IMR-90 (cell line): ENCODE results near the gene KLC3. TPM values are rescaled to one million over a fixed set of nuclear protein-coding genes. Genes with fewer than 3 reads are reported as not detected.

Experiments
- ATAC-seq: fragments of 200-7000 bp; cut with Tn5 transposase; 2 replicates; pipeline ENCODE4 v1.9.1; 2020; ENCODE audit warnings: low read depth, mild to moderate bottlenecking, moderate library complexity
- BruUV-seq: library from RNA; stranded (reverse); fragments of 400-500 nt; replicated peaks from 2 replicates; lab custom pipeline; 2021; lab: Mats Ljungman, UMichigan
- CTCF ChIA-PET: fragments of 300-600 bp; formaldehyde crosslinking; extraction: SDS; loops from one replicate; lab custom pipeline; 2021; ENCODE audit warnings: antibody characterized with exemption; lab: Yijun Ruan, JAX
- POLR2A ChIA-PET: fragments of 300-600 bp; sonication (Branson Sonifier 250); formaldehyde crosslinking; loops from one replicate; lab custom pipeline; 2022; ENCODE audit warnings: antibody characterized with exemption; ENCODE audit not compliant: unreplicated experiment; lab: Charles Lee
- DNase-seq: peaks from one replicate; pipeline ENCODE4 v3.0.0; 2013
- H2AFZ ChIP-seq: replicated peaks from 2 replicates; pipeline ENCODE3; 2013; ENCODE audit warnings: low read length, mild to moderate bottlenecking; ENCODE audit not compliant: poor library complexity
- H2AK5ac ChIP-seq: 2 replicates; pipeline ENCODE4 v1.6.1; 2013; ENCODE audit warnings: low read depth, low read length, inconsistent platforms
- H2AK9ac ChIP-seq: replicated peaks from 2 replicates; pipeline ENCODE3; 2013; ENCODE audit warnings: mild to moderate bottlenecking, low read depth, low read length, moderate library complexity; ENCODE audit not compliant: poor library complexity
- H2BK120ac ChIP-seq: 2 replicates; pipeline ENCODE4 v1.6.1; 2013; ENCODE audit warnings: low read depth, low read length, inconsistent platforms
- H2BK15ac ChIP-seq: 3 replicates; pipeline ENCODE4 v1.6.1; 2013; ENCODE audit warnings: low read depth, low read length, inconsistent platforms
- H2BK20ac ChIP-seq: 2 replicates; pipeline ENCODE4 v1.6.1; 2013; ENCODE audit warnings: low read depth, mild to moderate bottlenecking, inconsistent platforms, low read length, moderate library complexity
- H2BK5ac ChIP-seq: 2 replicates; pipeline ENCODE4 v1.6.1; 2013; ENCODE audit warnings: mild to moderate bottlenecking, low read depth, low read length, inconsistent platforms; ENCODE audit not compliant: poor library complexity, severe bottlenecking
- H3K14ac ChIP-seq: replicated peaks from 2 replicates; pipeline ENCODE4 v1.6.1; 2013; ENCODE audit warnings: low read depth, low read length, inconsistent platforms
- H3K18ac ChIP-seq: 2 replicates; pipeline ENCODE4 v1.6.1; 2013; ENCODE audit warnings: low read depth, low read length, control low read depth
- H3K23ac ChIP-seq: 2 replicates; pipeline ENCODE4 v1.6.1; 2013; ENCODE audit warnings: low read depth, low read length, inconsistent platforms
- H3K27ac ChIP-seq: 2 replicates; pipeline ENCODE4 v1.5.1; 2013; ENCODE audit warnings: mild to moderate bottlenecking, control low read depth, low read length; ENCODE audit not compliant: insufficient read depth
- H3K27me3 ChIP-seq: 2 replicates; pipeline ENCODE4 v1.6.1; 2013; ENCODE audit warnings: low read length; ENCODE audit not compliant: control insufficient read depth, insufficient read depth
- H3K36me3 ChIP-seq: 2 replicates; pipeline ENCODE4 v1.6.1; 2013; ENCODE audit warnings: low read length, mixed read lengths; ENCODE audit not compliant: control insufficient read depth, insufficient read depth
- H3K4ac ChIP-seq: 2 replicates; pipeline ENCODE4 v1.6.1; 2013; ENCODE audit warnings: low read depth, low read length, inconsistent platforms
- H3K4me1 ChIP-seq: 2 replicates; pipeline ENCODE4 v1.6.1; 2013; ENCODE audit warnings: low read length, mixed read lengths; ENCODE audit not compliant: control insufficient read depth, insufficient read depth
- H3K4me2 ChIP-seq: 2 replicates; pipeline ENCODE4 v1.6.1; 2013; ENCODE audit warnings: low read depth, mild to moderate bottlenecking, control low read depth, low read length, moderate library complexity
- H3K4me3 ChIP-seq: 2 replicates; pipeline ENCODE4 v1.5.1; 2013; ENCODE audit warnings: low read depth, mild to moderate bottlenecking, control low read depth, low read length, moderate library complexity; ENCODE audit not compliant: insufficient read depth
- H3K56ac ChIP-seq: 2 replicates; pipeline ENCODE4 v1.6.1; 2013; ENCODE audit warnings: low read length, inconsistent platforms; ENCODE audit not compliant: insufficient read depth; ENCODE audit errors: extremely low read depth
- H3K79me1 ChIP-seq, 2 experiments: 2 replicates each; pipeline ENCODE4 v1.6.1; 2013; ENCODE audit warnings: low read length in 2 of 2, inconsistent platforms in 1 of 2, low read depth in 1 of 2
- H3K9ac ChIP-seq: 2 replicates; pipeline ENCODE4 v1.6.1; 2013; ENCODE audit warnings: low read depth, low read length, control low read depth
- H3K9me1 ChIP-seq: 2 replicates; pipeline ENCODE4 v1.6.1; 2013; ENCODE audit warnings: low read length, inconsistent platforms; ENCODE audit not compliant: insufficient read depth
- H3K9me3 ChIP-seq: 2 replicates; pipeline ENCODE4 v1.6.1; 2013; ENCODE audit warnings: low read length; ENCODE audit not compliant: control insufficient read depth, insufficient read depth
- H4K20me1 ChIP-seq: 2 replicates; pipeline ENCODE4 v1.6.1; 2013; ENCODE audit warnings: low read length, inconsistent platforms; ENCODE audit not compliant: insufficient read depth
- H4K5ac ChIP-seq: 2 replicates; pipeline ENCODE4 v1.6.1; 2013; ENCODE audit warnings: mild to moderate bottlenecking, low read depth, low read length, control low read depth
- H4K8ac ChIP-seq, 2 experiments: 2 replicates each; pipeline ENCODE4 v1.6.1; 2013; ENCODE audit warnings: low read depth in 2 of 2, low read length in 2 of 2, control low read depth in 1 of 2, inconsistent platforms in 1 of 2
- H4K91ac ChIP-seq: 2 replicates; pipeline ENCODE4 v1.6.1; 2013; ENCODE audit warnings: low read depth, low read length, inconsistent platforms; ENCODE audit not compliant: insufficient read depth
- BHLHE40 ChIP-seq: fragments of 150-350 bp; IDR thresholded peaks from 2 replicates; pipeline ENCODE4 v1.6.1; 2016; ENCODE audit warnings: mild to moderate bottlenecking, low read depth, low read length
- CEBPB ChIP-seq: IDR thresholded peaks from 2 replicates; pipeline ENCODE4 v1.6.1; 2012; ENCODE audit warnings: low read depth, low read length, improper control_type of control experiment
- CHD1 ChIP-seq: IDR thresholded peaks from 2 replicates; pipeline ENCODE4 v1.6.1; 2012; ENCODE audit warnings: low read depth, low read length, improper control_type of control experiment
- ELK1 ChIP-seq: fragments of 150-350 bp; IDR thresholded peaks from 2 replicates; pipeline ENCODE4 v1.6.1; 2016; ENCODE audit warnings: low read depth, mild to moderate bottlenecking, low read length, moderate library complexity, borderline replicate concordance
- FOS ChIP-seq: fragments of 150-350 bp; IDR thresholded peaks from 2 replicates; pipeline ENCODE4 v1.6.1; 2016; ENCODE audit warnings: low read depth, low read length
- MAFK ChIP-seq: IDR thresholded peaks from 2 replicates; pipeline ENCODE4 v1.6.1; 2012; ENCODE audit warnings: low read depth, low read length, improper control_type of control experiment
- MAZ ChIP-seq: IDR thresholded peaks from 2 replicates; pipeline ENCODE4 v1.6.1; 2012; ENCODE audit warnings: low read depth, mild to moderate bottlenecking, low read length, improper control_type of control experiment, moderate library complexity, borderline replicate concordance
- MXI1 ChIP-seq: IDR thresholded peaks from 2 replicates; pipeline ENCODE4 v1.6.1; 2012; ENCODE audit warnings: low read depth, mild to moderate bottlenecking, low read length, moderate library complexity, borderline replicate concordance
- NFE2L2 ChIP-seq: fragments of 150-350 bp; IDR thresholded peaks from 2 replicates; pipeline ENCODE4 v1.6.1; 2016; ENCODE audit warnings: low read depth, mild to moderate bottlenecking, low read length
- RFX5 ChIP-seq: IDR thresholded peaks from 2 replicates; pipeline ENCODE4 v1.8.0; 2012; ENCODE audit warnings: low read depth, mild to moderate bottlenecking, low read length, moderate library complexity
- SMC3 ChIP-seq: fragments of 150-350 bp; IDR thresholded peaks from 2 replicates; pipeline ENCODE4 v1.6.1; 2016; ENCODE audit warnings: low read depth, mild to moderate bottlenecking, antibody characterized with exemption, low read length, moderate library complexity
- USF2 ChIP-seq: fragments of 150-350 bp; IDR thresholded peaks from 2 replicates; pipeline ENCODE4 v1.6.1; 2017; ENCODE audit warnings: mild to moderate bottlenecking, antibody characterized with exemption, low read length, low read depth
- WGBS, 2 experiments: methylation state at CpG; one replicate each; pipeline versions ENCODE4 v1.1.5 to v1.1.7; 2013; ENCODE audit warnings: missing lambda C conversion rate in 2 of 2; ENCODE audit not compliant: insufficient read length in 1 of 2; ENCODE audit errors: extremely low coverage in 2 of 2; 5-methylcytosine and 5-hydroxymethylcytosine counted together
- dilution Hi-C: fragments of 300-500 bp; cut with HindIII; formaldehyde crosslinking; loops from one replicate; pipeline ENCODE4 v1.14.3; 2018; ENCODE audit warnings: low sequenced_read_pairs; ENCODE audit not compliant: unreplicated experiment
- in situ Hi-C: fragments of 300-500 bp; cut with MboI; formaldehyde crosslinking; loops from 3 replicates; pipeline ENCODE4 v1.14.3; 2019; ENCODE audit warnings: low sequenced_read_pairs, inconsistent platforms, mixed read lengths
- intact Hi-C: fragments of 100-400 bp; cut with micrococcal nuclease; formaldehyde crosslinking; loops from 2 replicates; pipeline ENCODE4 v1.10.0; 2022
- polyA plus RNA-seq, 3 experiments: library from polyadenylated mRNA; depleted of rRNA; stranded (reverse); fragments of >200 nt; gene quantifications; 2 replicates each; pipeline ENCODE4 v1.2.3, GENCODE V29; 2012; ENCODE audit warnings: low replicate concordance in 1 of 3
- total RNA-seq: library from RNA; depleted of rRNA; stranded (reverse); fragments of >200 nt; gene quantifications from 2 replicates; pipeline ENCODE4 v1.2.3, GENCODE V29; 2012
- TF ChIP-seq, protein P1 (sequence below): conservative IDR thresholded peaks from 2 replicates; pipeline ENCODE4 v1.5.1; 2012; ENCODE audit warnings: mild to moderate bottlenecking, low read depth, low read length, improper control_type of control experiment

KLC3 gene
- total and polyA plus RNA-seq, 2 of the 4 experiments (the other 2 are of a cell fraction), result 0.14 to 0.18 TPM

- 3% methylated on average over 13 of the region's 30 CpGs; no CpG with 5 or more reads in 1 of the 2 experiments for WGBS, 2 experiments
- H3K27me3 ChIP-seq, result peaks cover 20% of the 10 kb centered on the region; the same call in 1 of the 2 replicates
- peak overlapping the region; percentile 22 for H3K4me3 ChIP-seq
- no peaks in the 10 kb centered on the region; the same call in 1 of the 2 replicates for H3K4me1 ChIP-seq
- ChIA-PET POLR2A (no interaction called here), CTCF (no interaction called here)
- no peak overlapping the region for H2BK5ac ChIP-seq
- H3K4me2 ChIP-seq, result peak overlapping the region; percentile 49
- H3K27ac ChIP-seq, result no peak overlapping the region
- H4K91ac ChIP-seq, result no peak overlapping the region
- TF ChIP-seq BHLHE40 (no peak), MXI1 (no peak), CEBPB (no peak), USF2 (no peak), FOS (no peak), SMC3 (no peak), ELK1 (no peak), NFE2L2 (no peak), RFX5 (no peak), CHD1 (no peak), MAFK (no peak), MAZ (no peak)
- TF ChIP-seq, protein P1, sequence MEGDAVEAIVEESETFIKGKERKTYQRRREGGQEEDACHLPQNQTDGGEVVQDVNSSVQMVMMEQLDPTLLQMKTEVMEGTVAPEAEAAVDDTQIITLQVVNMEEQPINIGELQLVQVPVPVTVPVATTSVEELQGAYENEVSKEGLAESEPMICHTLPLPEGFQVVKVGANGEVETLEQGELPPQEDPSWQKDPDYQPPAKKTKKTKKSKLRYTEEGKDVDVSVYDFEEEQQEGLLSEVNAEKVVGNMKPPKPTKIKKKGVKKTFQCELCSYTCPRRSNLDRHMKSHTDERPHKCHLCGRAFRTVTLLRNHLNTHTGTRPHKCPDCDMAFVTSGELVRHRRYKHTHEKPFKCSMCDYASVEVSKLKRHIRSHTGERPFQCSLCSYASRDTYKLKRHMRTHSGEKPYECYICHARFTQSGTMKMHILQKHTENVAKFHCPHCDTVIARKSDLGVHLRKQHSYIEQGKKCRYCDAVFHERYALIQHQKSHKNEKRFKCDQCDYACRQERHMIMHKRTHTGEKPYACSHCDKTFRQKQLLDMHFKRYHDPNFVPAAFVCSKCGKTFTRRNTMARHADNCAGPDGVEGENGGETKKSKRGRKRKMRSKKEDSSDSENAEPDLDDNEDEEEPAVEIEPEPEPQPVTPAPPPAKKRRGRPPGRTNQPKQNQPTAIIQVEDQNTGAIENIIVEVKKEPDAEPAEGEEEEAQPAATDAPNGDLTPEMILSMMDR, result no peak
- H2BK20ac ChIP-seq, result no peak overlapping the region
- H3K9me3 ChIP-seq, result no peaks in the 10 kb centered on the region
- H2AK9ac ChIP-seq, result peak overlapping the region; percentile 85
- H3K4ac ChIP-seq, result peak overlapping the region; percentile 48; the same call in 1 of the 2 replicates
- DNase-seq (no peak), ATAC-seq (peak; percentile 55)
- no peak overlapping the region for H3K56ac ChIP-seq
- BruUV-seq, result no TSS peak
- no peak overlapping the region for H2BK15ac ChIP-seq
- H3K79me1 ChIP-seq, result no peaks in the 10 kb centered on the region
- peak overlapping the region; percentile 19; the same call in 1 of the 2 replicates for H2BK120ac ChIP-seq
- intact Hi-C loops, result no loop called here
- H3K14ac ChIP-seq, result peak overlapping the region; percentile 63
- in situ Hi-C loops, result no loop called here
- peak overlapping the region; percentile 82 for H3K23ac ChIP-seq
- H4K20me1 ChIP-seq, result no peaks in the 10 kb centered on the region
- dilution Hi-C loops, result no loop called here
- H2AK5ac ChIP-seq, result no peak overlapping the region
- H3K18ac ChIP-seq, result no peak overlapping the region
- H4K5ac ChIP-seq, result no peak overlapping the region
- H3K9ac ChIP-seq, result no peak overlapping the region
- H4K8ac ChIP-seq, result peak overlapping the region in 1 of 2 experiments; percentile 41; a peak in 1 of 4 replicates
- H3K9me1 ChIP-seq, result no peaks in the 10 kb centered on the region
- peak overlapping the region; percentile 87 for H2AFZ ChIP-seq
- no peaks in the 10 kb centered on the region for H3K36me3 ChIP-seq
These were observed 16.9 kb upstream of the KLC3 start for GRCh38 chr19:45323671-45324081.
